Fibroblast of pulmonary artery (primary cell): ENCODE data around the gene SPAG8.

Source experiments
- DNase-seq: peaks from one replicate; pipeline ENCODE4 v3.0.0-alpha.2; 2010; ENCODE audit warnings: low read depth
- H3K4me3 ChIP-seq: replicated peaks from 2 replicates; pipeline ENCODE4 v1.5.1; 2011; ENCODE audit warnings: low read depth, mild to moderate bottlenecking, control low read depth, low read length, moderate library complexity
- CTCF ChIP-seq: IDR thresholded peaks from 2 replicates; pipeline ENCODE4 v1.5.1; 2011; ENCODE audit warnings: mild to moderate bottlenecking, control low read depth, low read length, inconsistent platforms; ENCODE audit errors: missing control alignments

Gene SPAG8

GRCh38 chr9:35813434-35814105 lies 1.5 kb upstream of the SPAG8 start:
- peak; percentile 43 for DNase-seq
- H3K4me3 ChIP-seq: peak overlapping the region; percentile 70

GRCh38 chr9:35811381-35812024 lies 559 bp downstream of the SPAG8 start:
- peak overlapping the region; percentile 63 for H3K4me3 ChIP-seq
- DNase-seq: peak; percentile 51
- TF ChIP-seq CTCF: no peak

More at GRCh38 chr9:35813434-35814105, 1.5 kb upstream of the SPAG8 start:
- peak; percentile 37 for TF ChIP-seq CTCF

DNA sequence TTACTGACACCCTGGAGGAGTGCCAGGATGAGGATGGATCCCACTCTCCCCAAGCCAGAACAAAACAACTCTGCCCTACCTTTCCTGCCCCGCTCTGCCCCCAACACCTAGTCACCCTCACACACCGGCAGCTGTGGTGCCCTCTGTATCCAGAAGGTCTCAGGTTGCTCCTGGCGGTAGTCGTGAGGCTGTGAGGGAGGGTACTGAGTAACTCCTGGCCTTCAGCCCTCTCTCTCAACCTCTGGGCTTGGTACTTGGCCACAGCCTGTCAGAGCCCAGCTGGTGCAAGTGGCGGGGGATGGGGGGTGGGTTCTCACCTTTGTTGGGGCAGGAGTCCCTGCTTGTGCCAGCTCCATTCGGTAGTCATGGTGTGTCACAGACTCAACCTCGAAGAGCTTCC lies 1.9 kb downstream of the SPAG8 start:
- no peak for DNase-seq
- no peak for TF ChIP-seq CTCF
- no peak overlapping the region for H3K4me3 ChIP-seq

GRCh38 chr9:35808433-35808832 lies 3.6 kb downstream of the SPAG8 start:
- no peak overlapping the region for H3K4me3 ChIP-seq
- no peak for TF ChIP-seq CTCF
- no peak for DNase-seq

GRCh38 chr9:35806101-35806500 lies 6.0 kb downstream of the SPAG8 start:
- TF ChIP-seq CTCF: no peak
- no peak for DNase-seq
- H3K4me3 ChIP-seq: no peak overlapping the region

DNA sequence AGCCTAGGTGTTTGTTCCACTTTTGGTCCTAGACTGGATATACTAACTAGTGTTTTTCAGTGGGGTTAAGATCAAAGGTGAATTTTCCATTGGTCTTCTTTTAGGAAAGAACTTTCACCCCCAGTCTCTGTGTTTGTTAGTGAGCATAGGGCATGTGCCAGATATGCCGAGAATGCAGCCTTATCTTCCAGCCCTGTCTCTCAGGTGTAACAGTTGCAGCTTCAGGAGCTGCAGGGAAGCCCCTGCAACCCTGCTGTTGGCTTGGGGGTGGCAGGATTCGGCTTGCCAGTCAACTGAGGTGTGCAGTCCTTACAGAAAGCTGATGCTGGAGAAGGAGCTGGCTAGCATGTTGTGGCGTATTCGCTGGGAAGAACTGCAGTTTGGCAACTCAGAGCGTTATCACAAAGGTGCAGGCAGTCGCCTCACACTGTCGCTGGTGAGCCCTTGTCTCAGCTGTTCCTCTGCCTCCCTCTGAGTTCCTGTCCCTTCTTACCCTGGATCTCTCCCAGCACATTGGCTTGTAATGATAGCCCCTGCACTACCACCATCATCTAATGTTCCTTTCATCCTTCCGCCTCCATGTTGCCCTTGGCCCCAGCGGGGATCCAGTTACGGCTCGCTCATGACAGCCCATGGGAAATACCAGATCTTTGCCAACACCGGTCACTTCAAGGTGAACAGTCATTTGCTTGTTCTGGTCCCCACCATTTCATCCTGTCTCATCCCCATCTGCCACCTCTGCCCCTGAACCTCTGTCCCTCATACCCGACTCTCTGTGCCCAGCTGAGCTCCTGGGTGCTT lies 10.5 kb downstream of the SPAG8 start:
- no peak for TF ChIP-seq CTCF
- H3K4me3 ChIP-seq: no peak overlapping the region
- no peak for DNase-seq
